HG02973 (cell line): ENCODE measurements around the gene NUP37.
"Not testable (repeated sequence)": the region's sequence is repeated elsewhere in the genome, so short reads cannot be mapped to it uniquely, and the experiment has no call there.

Source experiments
- ATAC-seq: cut with Tn5 transposase; IDR thresholded peaks from one replicate; pipeline ENCODE4 v1.9.1; 2021; ENCODE audit warnings: moderate library complexity; ENCODE audit not compliant: unreplicated experiment

NUP37 gene, protein sequence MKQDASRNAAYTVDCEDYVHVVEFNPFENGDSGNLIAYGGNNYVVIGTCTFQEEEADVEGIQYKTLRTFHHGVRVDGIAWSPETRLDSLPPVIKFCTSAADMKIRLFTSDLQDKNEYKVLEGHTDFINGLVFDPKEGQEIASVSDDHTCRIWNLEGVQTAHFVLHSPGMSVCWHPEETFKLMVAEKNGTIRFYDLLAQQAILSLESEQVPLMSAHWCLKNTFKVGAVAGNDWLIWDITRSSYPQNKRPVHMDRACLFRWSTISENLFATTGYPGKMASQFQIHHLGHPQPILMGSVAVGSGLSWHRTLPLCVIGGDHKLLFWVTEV

DNA sequence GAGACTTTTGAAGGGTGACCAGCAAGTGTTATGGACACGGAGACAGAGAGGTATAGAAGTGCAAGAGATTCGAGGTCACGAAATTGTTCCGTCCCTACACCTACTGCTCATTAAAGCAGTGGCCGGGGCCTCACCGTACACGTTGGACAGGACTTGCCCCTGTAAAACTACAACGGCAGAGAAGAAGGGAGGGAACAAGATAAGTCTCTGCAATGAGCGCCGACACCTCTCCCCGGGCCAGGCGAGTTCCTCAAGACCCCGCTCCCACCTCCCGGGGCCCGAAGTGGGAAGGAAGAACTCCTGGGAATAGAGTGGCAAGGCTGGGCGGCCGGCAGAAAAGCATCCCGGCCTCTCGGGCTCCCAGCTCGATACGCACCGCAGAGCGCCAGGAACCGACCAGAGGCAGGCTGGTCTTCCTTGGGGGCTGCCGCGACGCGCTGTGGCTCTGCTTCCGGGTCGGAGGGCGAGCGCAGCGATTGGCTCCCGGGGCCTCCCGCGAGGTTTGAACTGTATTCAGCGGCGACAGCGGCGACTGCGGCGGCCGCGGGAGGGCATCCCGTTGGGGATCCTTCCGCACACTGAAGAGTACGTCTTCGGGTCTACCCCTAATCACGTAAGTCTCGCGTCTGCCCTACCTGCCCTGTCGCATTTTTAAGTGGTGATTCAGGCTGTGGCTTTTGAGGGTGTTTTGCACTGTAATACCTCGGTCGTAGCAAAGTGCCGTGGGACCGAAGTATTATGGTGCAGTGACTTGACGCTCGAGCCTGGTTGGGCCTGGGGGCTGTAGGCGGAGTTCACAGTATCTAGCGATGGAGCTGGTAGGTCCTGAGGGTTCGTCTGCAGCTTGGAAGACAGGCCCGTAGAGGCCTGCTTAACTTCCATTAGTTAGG lies at the start of gene NUP37, which contains the start of gene PARPBP:
Gene NUP37 (minus strand): TSS at position 441 of the 890 bp plus-strand sequence. CDS start 1,596 bp downstream, outside the sequence.
Gene PARPBP (plus strand): TSS at position 510 of the 890 bp plus-strand sequence. CDS start 3,706 bp downstream, outside the sequence.
- peak; percentile 94 for ATAC-seq

DNA sequence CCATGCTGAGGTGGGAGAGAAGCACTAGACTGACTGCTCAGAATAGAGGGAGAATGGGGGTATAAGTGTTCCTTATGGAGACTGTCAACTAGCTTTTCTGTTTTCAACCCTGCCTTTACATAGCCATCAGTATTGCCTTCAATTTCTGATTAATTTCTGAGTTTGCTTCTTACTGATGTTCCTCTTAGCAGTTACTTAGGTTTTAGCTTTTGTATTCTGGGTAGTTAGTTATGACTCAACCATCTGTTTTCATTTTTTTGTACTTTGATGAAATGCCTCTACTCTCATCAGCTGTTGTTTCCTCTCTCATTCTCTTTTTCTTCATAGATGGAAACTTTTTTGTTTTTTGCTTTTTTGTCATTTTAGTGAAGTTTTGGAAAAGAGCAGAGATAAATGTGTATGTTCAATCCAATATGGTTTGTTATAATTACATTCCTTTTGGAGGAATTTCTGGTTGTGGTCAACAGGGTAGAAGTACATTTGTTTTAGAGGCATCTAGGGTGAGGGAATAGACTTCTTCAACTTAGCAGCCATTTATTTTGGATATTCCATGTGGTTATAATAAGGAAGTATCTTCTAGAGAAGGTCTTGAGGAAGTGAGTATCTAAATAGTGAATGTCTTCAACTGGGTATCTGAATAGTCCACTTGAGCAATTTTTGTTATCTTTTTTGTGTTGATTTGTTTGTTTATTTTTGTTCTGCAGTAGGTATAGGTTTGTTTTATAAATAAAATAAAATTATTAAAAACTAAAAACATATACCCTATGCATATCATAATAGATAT lies 48.1 kb upstream of the NUP37 start:
- peak; percentile 72 for ATAC-seq

DNA sequence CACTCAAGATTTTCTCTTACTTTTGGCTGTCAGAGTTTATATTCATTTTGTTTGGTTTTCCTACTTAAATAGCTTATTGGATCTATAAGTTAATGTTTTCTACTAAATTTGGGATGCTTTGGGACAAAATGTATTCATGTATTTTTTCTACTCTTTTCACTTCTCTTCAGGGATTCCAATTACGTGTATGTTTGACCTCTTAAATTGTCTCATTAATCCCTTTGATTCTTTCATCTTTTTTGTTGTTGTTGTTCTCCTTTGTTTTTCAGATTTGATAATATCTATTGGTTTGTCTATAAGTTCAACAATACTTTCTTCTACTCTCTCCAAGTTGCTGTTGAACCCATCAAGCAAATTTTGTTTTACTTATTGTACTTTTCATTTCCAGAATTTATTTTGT lies 43.5 kb upstream of the NUP37 start:
- ATAC-seq, result no peak

DNA sequence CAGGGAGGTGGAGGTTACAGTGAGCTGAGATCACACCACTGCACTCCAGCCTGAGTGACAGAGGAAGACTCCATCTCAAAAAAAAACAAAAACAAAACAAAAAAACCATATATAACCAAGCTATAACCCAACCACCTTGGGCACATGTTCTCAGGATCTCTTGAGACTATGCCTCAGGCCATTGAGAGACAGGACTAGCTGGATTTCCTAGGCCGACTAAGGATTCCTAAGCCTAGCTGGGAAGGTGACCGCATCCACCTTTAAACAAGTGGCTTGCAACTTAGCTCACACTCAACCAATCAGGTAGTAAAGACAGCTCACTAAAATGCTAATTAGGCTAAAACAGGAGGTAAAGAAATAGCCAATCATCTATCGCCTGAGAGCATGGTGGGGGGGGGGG lies 35.3 kb upstream of the NUP37 start:
- not testable (repeated sequence) for ATAC-seq

DNA sequence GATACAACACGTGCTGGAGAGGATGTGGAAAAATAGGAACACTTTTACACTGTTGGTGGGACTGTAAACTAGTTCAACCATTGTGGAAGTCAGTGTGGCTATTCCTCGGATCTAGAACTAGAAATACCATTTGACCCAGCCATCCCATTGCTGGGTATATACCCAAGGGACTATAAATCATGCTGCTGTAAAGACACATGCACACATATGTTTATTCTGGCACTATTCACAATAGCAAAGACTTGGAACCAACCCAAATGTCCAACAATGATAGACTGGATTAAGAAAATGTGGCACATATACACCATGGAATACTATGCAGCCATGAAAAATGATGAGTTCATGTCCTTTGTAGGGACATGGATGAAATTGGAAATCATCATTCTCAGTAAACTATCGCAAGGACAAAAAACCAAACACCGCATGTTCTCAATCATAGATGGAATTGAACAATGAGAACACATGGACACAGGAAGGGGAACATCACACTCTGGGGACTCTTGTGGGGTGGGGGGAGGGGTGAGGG lies 27.2 kb upstream of the NUP37 start:
- ATAC-seq, result not testable (repeated sequence)

DNA sequence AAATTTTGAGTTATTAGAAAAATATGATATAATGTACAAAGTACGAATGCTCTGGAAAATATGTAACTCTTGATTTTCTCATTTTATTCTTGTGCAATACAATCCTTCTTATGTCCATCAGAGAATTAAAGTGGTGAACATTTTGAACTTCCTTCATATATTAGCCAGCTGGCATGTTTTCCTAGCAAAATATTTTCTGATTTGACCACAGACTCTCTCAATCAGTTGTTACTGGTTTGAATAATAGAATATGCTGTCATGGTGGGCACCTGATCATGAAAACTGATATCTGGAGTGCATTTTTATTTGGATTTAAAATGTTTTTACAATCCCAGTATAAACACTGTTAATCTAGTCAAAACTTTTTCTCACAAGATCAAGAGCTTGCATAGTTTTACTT lies 24.3 kb upstream of the NUP37 start:
- no peak for ATAC-seq

DNA sequence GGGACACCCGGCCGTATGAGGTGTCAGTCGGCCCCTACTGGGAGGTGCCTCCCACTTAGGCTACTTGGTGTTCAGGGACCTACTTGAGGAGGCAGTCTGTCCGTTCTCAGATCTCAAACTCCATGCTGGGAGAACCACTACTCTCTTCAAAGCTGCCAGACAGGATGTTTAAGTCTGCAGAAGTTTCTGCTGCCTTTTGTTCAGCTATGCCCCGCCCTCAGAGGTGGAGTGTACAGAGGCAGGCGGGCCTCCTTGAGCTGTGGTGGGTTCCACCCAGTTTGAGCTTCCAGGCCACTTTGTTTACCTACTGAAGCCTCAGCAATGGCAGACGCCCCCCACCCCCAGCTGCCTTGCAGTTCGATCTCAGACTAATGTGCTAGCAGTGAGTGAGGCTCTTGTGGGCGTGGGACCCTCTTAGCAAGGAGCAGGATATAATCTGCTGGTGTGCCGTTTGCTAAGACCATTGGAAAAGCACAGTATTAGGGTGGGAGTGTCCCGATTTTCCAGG lies 23.0 kb upstream of the NUP37 start:
- not testable (repeated sequence) for ATAC-seq

DNA sequence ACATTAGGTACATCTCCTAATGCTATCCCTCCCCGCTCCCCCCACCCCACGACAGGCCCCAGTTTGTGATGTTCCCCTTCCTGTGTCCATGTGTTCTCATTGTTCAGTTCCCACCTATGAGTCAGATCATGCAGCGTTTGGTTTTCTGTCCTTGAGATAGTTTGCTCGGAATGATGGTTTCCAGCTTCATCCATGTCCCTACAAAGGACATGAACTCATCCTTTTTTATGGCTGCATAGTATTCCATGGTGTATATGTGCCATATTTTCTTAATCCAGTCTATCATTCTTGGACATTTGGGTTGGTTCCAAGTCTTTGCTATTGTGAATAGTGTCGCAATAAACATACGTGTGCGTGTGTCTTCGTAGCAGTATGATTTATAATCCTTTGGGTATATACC lies 17.7 kb upstream of the NUP37 start:
- not testable (repeated sequence) for ATAC-seq

DNA sequence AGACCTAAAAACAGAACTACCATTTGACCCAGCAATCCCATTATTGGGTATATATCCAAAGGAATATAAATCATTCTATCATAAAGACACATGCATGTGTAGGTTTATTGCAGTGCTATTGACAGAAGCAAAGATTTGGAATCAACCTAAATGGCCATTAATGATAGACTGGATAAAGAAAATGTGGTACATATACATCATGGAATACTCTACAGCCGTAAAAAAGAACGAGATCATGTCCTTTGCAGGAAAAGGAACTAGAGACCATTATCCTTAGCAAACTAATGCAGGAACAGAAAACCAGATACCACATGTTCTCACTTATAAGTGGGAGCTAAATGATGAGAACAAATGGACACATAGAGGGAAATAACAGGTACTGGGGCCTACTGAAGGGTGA lies 11.5 kb upstream of the NUP37 start:
- not testable (repeated sequence) for ATAC-seq

DNA sequence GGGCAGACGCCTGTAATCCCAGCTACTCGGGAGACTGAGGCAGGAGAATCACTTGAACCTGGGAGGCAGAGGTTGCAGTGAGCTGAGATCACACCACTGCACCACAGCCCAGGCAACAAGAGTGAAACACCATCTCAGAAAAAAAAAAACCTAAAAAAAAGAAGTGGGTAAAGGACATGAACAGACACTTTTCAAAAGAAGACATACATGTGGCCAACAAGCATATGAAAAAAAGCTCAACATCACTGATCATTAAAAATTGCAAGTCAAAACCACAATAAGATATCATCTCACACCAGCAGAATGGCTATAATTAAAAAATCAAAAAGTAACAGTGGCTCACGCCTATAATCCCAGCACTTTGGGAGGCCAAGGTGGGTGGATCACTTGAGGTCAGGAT lies 10.8 kb upstream of the NUP37 start:
- ATAC-seq, result not testable (repeated sequence)

DNA sequence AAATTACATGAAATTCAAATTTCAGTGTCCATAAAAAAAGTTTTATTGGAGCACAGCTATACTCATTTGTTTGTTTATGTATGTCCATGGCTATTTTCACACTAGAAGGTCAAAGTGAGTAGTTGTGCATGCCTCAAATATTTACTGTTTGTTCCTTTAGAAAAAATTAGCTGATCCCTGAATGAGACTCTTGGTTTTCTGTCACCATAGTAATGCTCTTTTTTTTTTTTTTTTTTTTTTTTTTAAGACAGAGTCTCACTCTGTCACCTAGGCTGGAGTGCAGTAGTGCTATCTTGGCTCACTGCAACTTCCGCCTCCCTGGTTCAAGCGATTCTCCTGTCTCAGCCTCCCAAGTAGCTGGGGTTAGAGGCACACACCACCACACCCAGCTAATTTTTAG lies 1.4 kb upstream of the NUP37 start:
- ATAC-seq, result not testable (repeated sequence)

DNA sequence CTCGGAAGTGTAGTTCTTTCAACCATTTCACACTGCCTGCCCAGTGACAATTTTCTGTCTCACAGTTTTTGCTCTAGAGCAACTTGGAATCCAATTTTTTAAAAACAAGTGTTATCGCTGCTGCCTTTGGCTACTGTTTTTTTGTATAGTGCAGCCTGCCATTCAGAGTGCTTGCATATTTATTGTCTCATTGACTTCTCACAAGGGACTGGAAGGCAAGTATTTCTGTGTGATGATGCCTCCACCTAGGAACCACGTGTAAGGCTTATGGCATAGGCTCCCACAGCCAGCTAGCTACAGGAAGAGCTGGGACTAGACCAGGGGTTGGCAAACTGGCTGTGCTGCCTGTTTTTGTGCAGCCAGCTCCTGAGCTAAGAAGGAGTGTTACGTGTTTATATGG lies 972 bp upstream of the NUP37 start:
- no peak for ATAC-seq

DNA sequence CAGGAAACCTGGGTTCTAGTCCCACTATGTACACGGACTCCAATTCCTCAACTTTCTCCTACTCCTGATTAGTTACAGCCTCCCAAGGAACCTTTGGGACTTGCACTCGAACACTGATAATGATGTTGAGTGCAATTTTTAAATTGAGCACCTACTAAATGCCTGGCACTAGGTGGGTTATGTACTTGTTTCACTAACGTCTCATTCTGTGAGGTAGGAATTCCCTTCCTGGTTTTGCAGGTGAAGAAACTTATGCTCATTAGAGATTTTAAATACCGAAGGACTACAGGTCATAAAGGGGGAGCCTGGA lies 605 bp upstream of the NUP37 start:
- ATAC-seq, result no peak

DNA sequence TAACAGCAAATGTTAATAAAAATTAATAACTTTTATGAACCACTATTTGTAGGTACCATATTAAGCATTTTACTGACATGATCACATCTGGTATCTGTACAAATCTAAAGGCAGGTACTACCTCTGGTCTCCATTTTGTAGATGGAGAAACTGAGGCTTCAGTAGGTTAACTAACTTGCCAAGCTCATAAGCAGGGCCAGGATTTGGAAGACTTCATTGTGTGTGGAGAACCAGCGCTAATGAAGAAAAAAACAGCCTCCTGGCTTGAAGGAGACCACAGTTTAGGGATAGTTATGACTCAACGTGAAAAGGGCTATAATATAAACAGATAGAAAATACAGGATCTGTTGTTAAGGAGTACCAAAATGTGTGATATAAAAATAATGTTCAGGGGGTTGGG lies 1.0 kb downstream of the NUP37 start:
- ATAC-seq, result no peak

DNA sequence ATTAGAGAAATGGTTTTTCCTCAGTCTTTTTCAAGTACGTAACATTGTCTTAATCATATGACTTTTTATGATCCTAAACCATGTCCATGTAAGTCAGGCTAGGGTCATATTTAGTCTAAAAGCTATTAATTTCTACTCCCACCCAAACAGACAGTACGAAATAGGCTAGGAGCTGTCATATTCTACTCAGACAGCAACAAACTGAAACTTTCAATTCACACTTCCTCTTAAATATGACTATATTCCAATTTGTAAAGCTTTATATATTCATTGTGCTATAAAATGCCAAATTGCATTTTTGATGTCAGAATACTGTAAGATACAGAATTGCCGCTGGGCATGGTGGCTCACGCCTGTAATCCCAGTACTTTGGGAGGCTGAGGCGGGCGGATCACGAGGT lies 3.5 kb downstream of the NUP37 start:
- ATAC-seq, result no peak

DNA sequence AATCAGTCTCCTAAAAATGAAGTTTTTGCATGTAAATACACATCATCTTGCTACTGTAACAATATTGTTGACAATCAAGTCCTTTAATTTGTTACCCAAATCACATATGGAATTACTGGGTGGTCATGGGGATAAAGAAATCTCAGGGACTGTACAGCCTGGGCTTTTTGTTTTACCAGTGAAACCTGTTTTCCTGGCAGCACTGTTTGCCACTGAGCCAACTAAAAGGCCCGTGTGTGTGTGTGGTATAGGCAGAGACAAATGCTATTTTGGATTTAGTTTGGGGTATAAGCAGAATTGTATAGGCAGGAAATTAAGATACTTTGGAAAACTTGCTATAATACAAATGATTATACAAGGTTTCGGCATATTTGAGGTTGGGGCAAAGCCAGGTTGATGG lies 5.7 kb downstream of the NUP37 start:
- ATAC-seq, result no peak

DNA sequence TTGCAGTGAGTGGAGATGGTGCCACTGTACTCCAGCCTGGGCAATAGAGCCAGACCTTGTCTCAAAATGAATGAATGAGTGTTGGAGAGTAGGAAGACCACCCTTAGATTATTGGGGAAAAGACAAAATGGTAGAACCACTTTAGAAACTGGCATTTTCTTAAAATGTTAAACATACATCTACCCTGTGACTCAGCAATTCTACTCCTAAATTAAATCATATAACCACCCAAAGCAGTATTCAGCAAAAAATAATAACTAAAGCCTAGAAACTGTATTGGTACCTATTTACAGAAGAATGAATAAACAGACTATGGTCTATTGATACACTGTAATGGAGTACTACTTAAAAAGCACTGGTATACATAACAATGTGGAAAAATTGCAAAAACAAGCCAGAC lies 9.1 kb downstream of the NUP37 start:
- ATAC-seq, result no peak

DNA sequence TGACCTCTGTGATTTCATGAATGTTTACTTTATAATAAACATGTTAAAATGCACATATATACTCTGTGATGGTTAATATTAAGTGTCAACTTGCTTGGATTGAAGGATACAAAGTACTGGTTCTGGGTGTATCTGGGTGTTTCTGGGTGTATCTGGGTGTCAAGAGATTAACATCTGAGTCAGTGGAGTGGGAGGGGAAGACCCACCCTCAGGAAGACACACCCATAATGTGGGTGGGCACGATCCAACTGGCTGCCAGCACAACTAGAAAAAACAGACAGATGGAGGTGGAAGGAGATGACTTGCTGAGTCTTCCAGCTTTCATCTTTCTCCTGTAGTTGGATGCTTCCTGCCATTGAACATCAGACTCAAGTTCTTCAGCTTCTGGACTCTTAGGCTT lies 11.9 kb downstream of the NUP37 start:
- no peak for ATAC-seq

DNA sequence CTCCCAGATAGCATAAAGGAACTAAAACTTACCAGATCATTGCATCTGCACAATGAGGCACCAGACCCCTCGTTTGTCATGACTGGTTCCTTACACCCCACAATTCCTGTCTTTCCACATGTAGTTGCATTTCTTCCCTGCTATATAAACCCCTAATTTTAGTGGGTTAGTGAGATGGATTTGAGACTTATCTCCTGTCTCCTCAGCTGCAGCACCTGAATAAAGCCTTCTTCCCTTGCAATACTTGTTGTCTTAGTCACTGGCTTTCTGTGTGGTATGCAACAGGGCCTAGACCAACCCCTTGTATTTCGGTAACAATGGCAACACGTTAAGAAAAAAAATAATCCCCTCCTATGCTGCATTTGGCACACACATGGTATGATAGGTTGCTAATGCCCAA lies 13.0 kb downstream of the NUP37 start:
- ATAC-seq, result no peak

DNA sequence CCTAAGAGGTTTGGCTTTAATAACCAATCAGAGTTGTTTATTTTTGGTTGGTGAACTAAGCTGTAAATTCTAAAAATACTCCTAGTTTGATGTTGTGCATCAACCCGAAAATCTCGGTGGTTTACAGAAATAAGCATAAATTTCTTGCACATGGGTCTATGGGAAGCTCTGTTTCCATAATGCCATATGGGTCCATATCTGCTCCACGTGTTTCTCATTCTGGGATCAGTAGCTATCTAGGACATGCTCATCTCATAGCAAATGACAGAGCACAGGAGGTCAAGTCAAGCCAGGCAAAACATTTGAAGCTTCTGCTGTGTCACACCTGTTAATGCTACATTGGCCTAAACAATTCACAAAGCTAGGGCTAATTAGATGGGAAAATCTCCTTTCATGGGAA lies 23.1 kb downstream of the NUP37 start:
- no peak for ATAC-seq

DNA sequence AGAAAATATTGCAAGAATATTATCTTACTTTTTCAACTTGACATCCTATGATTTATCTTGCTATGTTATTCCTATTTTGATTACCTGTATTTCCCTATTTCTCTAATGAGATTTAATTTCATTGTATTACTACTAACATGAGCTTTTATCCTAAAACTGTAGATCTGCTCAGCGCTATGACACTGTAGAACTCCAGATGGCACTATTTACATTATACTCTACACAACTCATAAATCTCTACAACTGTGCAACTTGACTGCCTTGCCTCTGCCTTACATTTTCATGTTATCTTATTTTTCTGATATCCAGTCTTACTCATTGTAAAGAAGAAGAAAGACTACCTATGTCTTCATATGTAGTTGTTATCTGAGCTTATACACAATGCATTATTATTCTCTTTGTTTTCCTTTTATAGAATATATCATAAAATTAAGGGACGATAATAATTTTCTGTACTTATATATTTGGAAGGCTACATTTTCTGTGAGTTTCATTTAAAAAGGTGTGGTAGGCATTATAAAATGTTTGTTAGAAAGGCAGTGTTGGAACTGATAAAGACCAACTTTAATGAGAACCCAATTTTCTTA lies 24.1 kb downstream of the NUP37 start:
- ATAC-seq, result no peak
